B cell (primary cell): ENCODE data around the gene BLACAT1.

Experiments
- CTCF ChIP-seq: fragments of 200-600 bp; IDR thresholded peaks from one replicate; pipeline ENCODE4 v1.8.0; 2022; ENCODE audit warnings: antibody characterized with exemption, mild to moderate bottlenecking
- EZH2 ChIP-seq: IDR thresholded peaks from 2 replicates; pipeline ENCODE4 v1.6.1; 2012; ENCODE audit warnings: borderline replicate concordance, low read depth, mild to moderate bottlenecking, moderate library complexity, low read length; ENCODE audit not compliant: insufficient read depth, poor library complexity, severe bottlenecking

- no peak for TF ChIP-seq CTCF
- no peak for TF ChIP-seq EZH2
Measured at GRCh38 chr1:205466595-205467220, 10.9 kb upstream of the BLACAT1 start.
